Amniotic epithelial cell (primary cell): Measurements from ENCODE around the gene GMPS.
"Not testable (repeated sequence)": the region's sequence is repeated elsewhere in the genome, so short reads cannot be mapped to it uniquely, and the experiment has no call there.

Source experiments
- DNase-seq: peaks from one replicate; pipeline ENCODE4 v3.0.0-alpha.2; 2010; ENCODE audit warnings: low read depth

Gene GMPS

GRCh38 chr3:155944081-155944480 is 73.6 kb downstream of the GMPS start:
- DNase-seq, result peak; percentile 42

- peak; percentile 92 for DNase-seq
Measured at GRCh38 chr3:155946178-155946577, 75.7 kb downstream of the GMPS start.

GRCh38 chr3:155948476-155948875 is 78.0 kb downstream of the GMPS start:
- peak; percentile 48 for DNase-seq

- no peak for DNase-seq
Measured at GRCh38 chr3:155949453-155950217, 79.2 kb downstream of the GMPS start.

- no peak for DNase-seq
Measured at GRCh38 chr3:155956508-155957411, 86.3 kb downstream of the GMPS start.

- DNase-seq, result no peak
Measured at GRCh38 chr3:155957412-155957880, 87.0 kb downstream of the GMPS start.

GRCh38 chr3:155958676-155959075 is 88.2 kb downstream of the GMPS start:
- DNase-seq, result no peak

- peak; percentile 94 for DNase-seq
Measured at GRCh38 chr3:155960060-155960459, 89.6 kb downstream of the GMPS start.

- not testable (repeated sequence) for DNase-seq
Measured at GRCh38 chr3:155961044-155961443, 90.6 kb downstream of the GMPS start.

GRCh38 chr3:155963570-155963969 is 93.1 kb downstream of the GMPS start:
- DNase-seq, result no peak

- no peak for DNase-seq
Measured at GRCh38 chr3:155970398-155970797, 99.9 kb downstream of the GMPS start.

GRCh38 chr3:155972885-155973584 is 102.6 kb downstream of the GMPS start:
- DNase-seq, result no peak

- no peak for DNase-seq
Measured at GRCh38 chr3:155978324-155978723, 107.9 kb downstream of the GMPS start.

- DNase-seq, result no peak
Measured at GRCh38 chr3:155979746-155980145, 109.3 kb downstream of the GMPS start.

GRCh38 chr3:155981669-155982068 is 111.2 kb downstream of the GMPS start:
- DNase-seq, result no peak

- peak; percentile 29 for DNase-seq
Measured at GRCh38 chr3:155983834-155984474, 113.5 kb downstream of the GMPS start.

GRCh38 chr3:155984791-155985417 is 114.5 kb downstream of the GMPS start:
- DNase-seq, result no peak

GRCh38 chr3:155989536-155989935 is 119.1 kb downstream of the GMPS start:
- DNase-seq, result peak; percentile 9

GRCh38 chr3:155991212-155991611 is 120.8 kb downstream of the GMPS start:
- DNase-seq, result no peak

GRCh38 chr3:155991847-155992246 is 121.4 kb downstream of the GMPS start:
- no peak for DNase-seq
